ENCODE data around the gene OTULINL. TPM values are rescaled to one million over a fixed set of nuclear protein-coding genes. Genes with fewer than 3 reads are reported as not detected.

Gene OTULINL
- total and polyA plus RNA-seq, 2 donors (not counting 1 experiment from before 2014, with no cell fraction given), result 0.17 to 2.4 TPM

DNA sequence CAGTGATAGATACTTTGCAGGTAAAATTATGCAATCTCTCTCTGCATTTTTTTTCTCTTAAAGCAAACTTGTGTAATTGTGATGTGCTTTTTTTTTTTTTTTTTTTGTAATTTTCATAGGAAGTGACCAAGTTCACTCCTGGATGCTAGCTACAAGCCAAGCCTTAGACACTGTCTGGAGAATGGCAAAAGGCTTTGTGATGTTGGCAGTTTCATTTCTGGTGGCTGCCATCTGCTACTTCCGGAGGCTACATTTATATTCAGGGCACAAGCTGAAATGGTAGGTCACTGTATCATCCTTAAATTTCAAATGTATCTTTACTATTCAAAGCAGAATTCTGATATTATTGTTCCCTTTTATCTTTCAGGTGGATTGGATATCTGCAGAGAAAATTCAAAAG lies 19.3 kb downstream of the OTULINL start:
- Histone ChIP-seq H4K20me1 (ENCODE audit: control insufficient read depth, extremely low read depth, insufficient read depth, low read length) (no peaks in the 10 kb centered on the region), H3K4me3 (replicated peaks in 1 of 4; ENCODE audit: control extremely low read depth in 1 of 4, insufficient read depth in 1 of 4, low read depth in 3 of 4, low read length in 4 of 4) (no peak overlapping the region)
- TF ChIP-seq, protein P1, sequence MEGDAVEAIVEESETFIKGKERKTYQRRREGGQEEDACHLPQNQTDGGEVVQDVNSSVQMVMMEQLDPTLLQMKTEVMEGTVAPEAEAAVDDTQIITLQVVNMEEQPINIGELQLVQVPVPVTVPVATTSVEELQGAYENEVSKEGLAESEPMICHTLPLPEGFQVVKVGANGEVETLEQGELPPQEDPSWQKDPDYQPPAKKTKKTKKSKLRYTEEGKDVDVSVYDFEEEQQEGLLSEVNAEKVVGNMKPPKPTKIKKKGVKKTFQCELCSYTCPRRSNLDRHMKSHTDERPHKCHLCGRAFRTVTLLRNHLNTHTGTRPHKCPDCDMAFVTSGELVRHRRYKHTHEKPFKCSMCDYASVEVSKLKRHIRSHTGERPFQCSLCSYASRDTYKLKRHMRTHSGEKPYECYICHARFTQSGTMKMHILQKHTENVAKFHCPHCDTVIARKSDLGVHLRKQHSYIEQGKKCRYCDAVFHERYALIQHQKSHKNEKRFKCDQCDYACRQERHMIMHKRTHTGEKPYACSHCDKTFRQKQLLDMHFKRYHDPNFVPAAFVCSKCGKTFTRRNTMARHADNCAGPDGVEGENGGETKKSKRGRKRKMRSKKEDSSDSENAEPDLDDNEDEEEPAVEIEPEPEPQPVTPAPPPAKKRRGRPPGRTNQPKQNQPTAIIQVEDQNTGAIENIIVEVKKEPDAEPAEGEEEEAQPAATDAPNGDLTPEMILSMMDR (conservative IDR thresholded peaks at IDR 0.05 in 1 of 2, IDR thresholded peaks at IDR 0.05 in 1 of 2; ENCODE audit: low read depth in 1 of 2, low read length in 2 of 2), result no peak
- TF ChIP-seq EZH2 (IDR thresholded peaks at IDR 0.05; ENCODE audit: low read length, missing control alignments), result no peak

DNA sequence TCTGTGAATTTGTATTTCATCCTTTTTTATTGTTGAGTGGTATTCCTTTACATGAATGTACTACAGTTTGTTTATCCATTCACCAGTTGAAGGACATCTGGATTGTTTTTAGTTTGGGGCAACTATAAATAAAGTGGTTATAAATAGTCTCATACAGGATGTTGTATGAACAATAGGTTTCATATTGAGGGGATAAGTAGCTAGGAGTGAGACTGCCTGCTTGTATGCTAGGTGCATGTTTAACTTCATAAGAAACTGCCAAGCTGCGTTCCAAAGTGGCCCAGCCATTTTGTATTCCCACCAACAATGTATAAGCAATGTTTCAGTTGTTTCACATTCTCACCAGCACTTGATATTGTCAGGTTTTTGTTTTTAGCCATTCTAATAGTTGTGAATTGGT lies 21.5 kb downstream of the OTULINL start:
- no peaks in the 10 kb centered on the region for H4K20me1 ChIP-seq (ENCODE audit: control insufficient read depth, extremely low read depth, insufficient read depth, low read length)
- H3K9ac ChIP-seq (ENCODE audit: insufficient read depth, low read length), result no peak overlapping the region
- H3K36me3 ChIP-seq (ENCODE audit: control insufficient read depth, insufficient read depth, low read length), result no peaks in the 10 kb centered on the region
- H3K4me1 ChIP-seq (ENCODE audit: control insufficient read depth, extremely low read depth, insufficient read depth, low read length), result no peaks in the 10 kb centered on the region
- H2AFZ ChIP-seq (ENCODE audit: low read length), result no peak overlapping the region
- no peak overlapping the region for H3K4me2 ChIP-seq (ENCODE audit: extremely low read depth, insufficient read depth, low read length)
- DNase-seq (ENCODE audit: low read depth in 2 of 2), result no peak
- H3K27ac ChIP-seq (ENCODE audit: insufficient read depth, low read length), result no peak overlapping the region
- no peaks in the 10 kb centered on the region for H3K27me3 ChIP-seq (ENCODE audit: control insufficient read depth, insufficient read depth, low read length)
- H3K4me3 ChIP-seq (replicated peaks in 1 of 4; ENCODE audit: control extremely low read depth in 1 of 4, insufficient read depth in 1 of 4, low read depth in 3 of 4, low read length in 4 of 4), result no peak overlapping the region
- TF ChIP-seq, protein P1 (conservative IDR thresholded peaks at IDR 0.05 in 1 of 2, IDR thresholded peaks at IDR 0.05 in 1 of 2; ENCODE audit: low read depth in 1 of 2, low read length in 2 of 2), result no peak
- no peak for TF ChIP-seq EZH2 (IDR thresholded peaks at IDR 0.05; ENCODE audit: low read length, missing control alignments)
- no peaks in the 10 kb centered on the region for H3K79me2 ChIP-seq (ENCODE audit: control insufficient read depth, insufficient read depth, low read length)
- no peaks in the 10 kb centered on the region for H3K9me3 ChIP-seq (ENCODE audit: control insufficient read depth, insufficient read depth, low read depth, low read length)

More for the DNA sequence above, 19.3 kb downstream of the OTULINL start:
- Histone ChIP-seq H3K9me3 (ENCODE audit: control insufficient read depth, insufficient read depth, low read depth, low read length) (no peaks in the 10 kb centered on the region), H3K4me2 (ENCODE audit: extremely low read depth, insufficient read depth, low read length) (no peak overlapping the region), H3K9ac (ENCODE audit: insufficient read depth, low read length) (no peak overlapping the region), H2AFZ (ENCODE audit: low read length) (no peak overlapping the region), H3K79me2 (ENCODE audit: control insufficient read depth, insufficient read depth, low read length) (no peaks in the 10 kb centered on the region), H3K4me1 (ENCODE audit: control insufficient read depth, extremely low read depth, insufficient read depth, low read length) (no peaks in the 10 kb centered on the region), H3K27me3 (ENCODE audit: control insufficient read depth, insufficient read depth, low read length) (no peaks in the 10 kb centered on the region), H3K27ac (ENCODE audit: insufficient read depth, low read length) (no peak overlapping the region), H3K36me3 (ENCODE audit: control insufficient read depth, insufficient read depth, low read length) (no peaks in the 10 kb centered on the region)
- DNase-seq (ENCODE audit: low read depth in 2 of 2), result no peak

DNA sequence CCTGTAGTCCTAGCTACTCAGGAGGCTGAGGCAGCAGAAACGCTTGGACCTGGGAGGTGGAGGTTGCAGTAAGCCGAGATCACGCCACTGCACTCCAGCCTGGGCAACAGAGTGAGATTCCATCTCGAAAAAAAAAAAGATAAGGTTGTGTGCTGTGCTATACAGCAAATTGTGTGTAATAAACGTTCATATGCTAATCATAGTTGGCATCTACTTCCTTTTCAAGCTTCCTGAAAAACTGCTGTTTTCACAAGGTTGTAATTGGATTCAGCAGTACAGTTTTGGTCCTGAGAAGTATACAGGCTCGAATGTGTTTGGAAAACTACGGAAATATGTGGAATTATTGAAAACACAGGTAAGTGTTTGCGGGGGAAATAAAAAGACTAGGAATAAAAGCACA lies 25.5 kb downstream of the OTULINL start:
- no peak for TF ChIP-seq EZH2 (IDR thresholded peaks at IDR 0.05; ENCODE audit: low read length, missing control alignments)
- TF ChIP-seq, protein P1 (conservative IDR thresholded peaks at IDR 0.05 in 1 of 2, IDR thresholded peaks at IDR 0.05 in 1 of 2; ENCODE audit: low read depth in 1 of 2, low read length in 2 of 2), result no peak
- no peak overlapping the region for H3K4me3 ChIP-seq (replicated peaks in 1 of 4; ENCODE audit: control extremely low read depth in 1 of 4, insufficient read depth in 1 of 4, low read depth in 3 of 4, low read length in 4 of 4)
- no peak overlapping the region for H3K27ac ChIP-seq (ENCODE audit: insufficient read depth, low read length)
- H4K20me1 ChIP-seq (ENCODE audit: control insufficient read depth, extremely low read depth, insufficient read depth, low read length), result no peaks in the 10 kb centered on the region
- H3K9me3 ChIP-seq (ENCODE audit: control insufficient read depth, insufficient read depth, low read depth, low read length), result no peaks in the 10 kb centered on the region
- no peaks in the 10 kb centered on the region for H3K27me3 ChIP-seq (ENCODE audit: control insufficient read depth, insufficient read depth, low read length)
- DNase-seq (ENCODE audit: low read depth in 2 of 2), result no peak
- H2AFZ ChIP-seq (ENCODE audit: low read length), result no peak overlapping the region
- no peak overlapping the region for H3K4me2 ChIP-seq (ENCODE audit: extremely low read depth, insufficient read depth, low read length)
- no peaks in the 10 kb centered on the region for H3K79me2 ChIP-seq (ENCODE audit: control insufficient read depth, insufficient read depth, low read length)
- no peaks in the 10 kb centered on the region for H3K36me3 ChIP-seq (ENCODE audit: control insufficient read depth, insufficient read depth, low read length)
- no peaks in the 10 kb centered on the region for H3K4me1 ChIP-seq (ENCODE audit: control insufficient read depth, extremely low read depth, insufficient read depth, low read length)
- H3K9ac ChIP-seq (ENCODE audit: insufficient read depth, low read length), result no peak overlapping the region

Measured in fibroblast of lung (primary cell).